Lung microvascular endothelial cell (primary cell): ENCODE measurements around the gene DCDC1. TPM values are rescaled to one million over a fixed set of nuclear protein-coding genes. Genes with fewer than 3 reads are reported as not detected.
A peak's percentile ranks its signal among the peaks of the same experiment; 100 is the strongest.
"Not testable (repeated sequence)": the region's sequence is repeated elsewhere in the genome, so short reads cannot be mapped to it uniquely, and the experiment has no call there.

Experiments
- DNase-seq, 2 donors: peaks; one replicate each; pipeline versions ENCODE4 v3.0.0 to v3.0.0-alpha.2; 2010; ENCODE audit warnings: low read depth in 2 of 2
- total RNA-seq: library from RNA; depleted of rRNA; stranded (reverse); fragments of >200 nt; gene quantifications from 2 replicates; pipeline ENCODE4 v1.2.1, GENCODE V29; 2014

The DCDC1 gene
- total RNA-seq, 1 donor from 2014 or later, result not detected

GRCh38 chr11:30991376-30991775, 378.2 kb downstream of the DCDC1 start:
- DNase-seq, result no peak

- DNase-seq, result no peak
Measured at GRCh38 chr11:30990625-30991296, 378.8 kb downstream of the DCDC1 start.

GRCh38 chr11:30987819-30988218, 381.7 kb downstream of the DCDC1 start:
- DNase-seq, result no peak

- no peak for DNase-seq
Measured at GRCh38 chr11:30985536-30985935, 384.0 kb downstream of the DCDC1 start.

GRCh38 chr11:30984827-30985226, 384.7 kb downstream of the DCDC1 start:
- no peak for DNase-seq

GRCh38 chr11:30984442-30984816, 385.1 kb downstream of the DCDC1 start:
- DNase-seq, result peak in 1 of 2 donors; percentile 44

GRCh38 chr11:30983776-30984441, 385.6 kb downstream of the DCDC1 start:
- no peak for DNase-seq

GRCh38 chr11:30983143-30983542, 386.4 kb downstream of the DCDC1 start:
- no peak for DNase-seq

- no peak for DNase-seq
Measured at GRCh38 chr11:30967579-30967978, 402.0 kb downstream of the DCDC1 start.

GRCh38 chr11:30960387-30960992, 409.0 kb downstream of the DCDC1 start:
- DNase-seq, result peak; percentile 40 to 53

GRCh38 chr11:30956751-30957150, 412.8 kb downstream of the DCDC1 start:
- DNase-seq, result no peak

- no peak for DNase-seq
Measured at GRCh38 chr11:30949838-30950237, 419.7 kb downstream of the DCDC1 start.

- not testable (repeated sequence) for DNase-seq
Measured at GRCh38 chr11:30947715-30948114, 421.8 kb downstream of the DCDC1 start.

GRCh38 chr11:30938810-30939209, 430.7 kb downstream of the DCDC1 start:
- no peak for DNase-seq

GRCh38 chr11:30938171-30938570, 431.4 kb downstream of the DCDC1 start:
- no peak for DNase-seq

- DNase-seq, result no peak
Measured at GRCh38 chr11:30936491-30936890, 433.0 kb downstream of the DCDC1 start.

- DNase-seq, result no peak
Measured at GRCh38 chr11:30935861-30936260, 433.7 kb downstream of the DCDC1 start.

GRCh38 chr11:30926130-30926529, 443.4 kb downstream of the DCDC1 start:
- no peak for DNase-seq

GRCh38 chr11:30921811-30922210, 447.7 kb downstream of the DCDC1 start:
- no peak for DNase-seq

GRCh38 chr11:30919389-30920152, 450.0 kb downstream of the DCDC1 start:
- no peak for DNase-seq

GRCh38 chr11:30917859-30918478, 451.6 kb downstream of the DCDC1 start:
- DNase-seq, result peak; percentile 39 to 71

GRCh38 chr11:30917266-30917665, 452.3 kb downstream of the DCDC1 start:
- no peak for DNase-seq
